Mesendoderm (in vitro differentiated cells): ENCODE measurements around the gene FZD4.

Experiments used
- DNase-seq: peaks from one replicate; pipeline ENCODE4 v3.0.0; 2013
- H2AK5ac ChIP-seq: 2 replicates; pipeline ENCODE4 v1.6.1; 2013; ENCODE audit warnings: low read length, inconsistent platforms
- H2BK120ac ChIP-seq: 2 replicates; pipeline ENCODE4 v1.6.1; 2013; ENCODE audit warnings: low read depth, mild to moderate bottlenecking, low read length, moderate library complexity, mixed read lengths
- H2BK15ac ChIP-seq: replicated peaks from 2 replicates; pipeline ENCODE4 v1.6.1; 2013; ENCODE audit warnings: low read depth, mild to moderate bottlenecking, moderate library complexity
- H2BK5ac ChIP-seq: 2 replicates; pipeline ENCODE4 v1.6.1; 2013; ENCODE audit warnings: low read length, inconsistent platforms
- H3K18ac ChIP-seq: 2 replicates; pipeline ENCODE4 v1.6.1; 2013; ENCODE audit warnings: mild to moderate bottlenecking, low read length, mixed read lengths
- H3K23ac ChIP-seq: one replicate; pipeline ENCODE4 v1.6.1; 2013; ENCODE audit warnings: low read length
- H3K27ac ChIP-seq: 2 replicates; pipeline ENCODE4 v1.5.1; 2013; ENCODE audit warnings: low read depth, mild to moderate bottlenecking, inconsistent platforms, low read length, moderate library complexity
- H3K27me3 ChIP-seq: 2 replicates; pipeline ENCODE4 v1.6.1; 2013; ENCODE audit warnings: low read length, control low read depth, mild to moderate bottlenecking, inconsistent platforms; ENCODE audit not compliant: insufficient read depth, poor library complexity
- H3K36me3 ChIP-seq: 2 replicates; pipeline ENCODE4 v1.6.1; 2013; ENCODE audit warnings: low read length, inconsistent platforms; ENCODE audit not compliant: control insufficient read depth, insufficient read depth
- H3K4ac ChIP-seq: one replicate; pipeline ENCODE4 v1.6.1; 2013; ENCODE audit warnings: low read depth, mild to moderate bottlenecking, low read length, moderate library complexity
- H3K4me1 ChIP-seq: 2 replicates; pipeline ENCODE4 v1.6.1; 2013; ENCODE audit warnings: low read depth, low read length, inconsistent platforms; ENCODE audit not compliant: control insufficient read depth
- H3K4me2 ChIP-seq: 2 replicates; pipeline ENCODE4 v1.6.1; 2013; ENCODE audit warnings: low read length
- H3K4me3 ChIP-seq: 2 replicates; pipeline ENCODE4 v1.5.1; 2013; ENCODE audit warnings: mild to moderate bottlenecking, low read length
- H3K56ac ChIP-seq: one replicate; pipeline ENCODE4 v1.6.1; 2013; ENCODE audit warnings: low read length
- H3K79me1 ChIP-seq: 2 replicates; pipeline ENCODE4 v1.6.1; 2013; ENCODE audit warnings: low read length, inconsistent platforms
- H3K79me2 ChIP-seq: 2 replicates; pipeline ENCODE4 v1.6.1; 2013; ENCODE audit warnings: mild to moderate bottlenecking, low read length; ENCODE audit not compliant: control insufficient read depth, insufficient read depth
- H3K9ac ChIP-seq: 2 replicates; pipeline ENCODE4 v1.6.1; 2013; ENCODE audit warnings: low read length, inconsistent platforms
- H4K5ac ChIP-seq: one replicate; pipeline ENCODE4 v1.6.1; 2013; ENCODE audit warnings: low read length
- H4K8ac ChIP-seq: one replicate; pipeline ENCODE4 v1.6.1; 2013; ENCODE audit warnings: low read depth, mild to moderate bottlenecking, control low read depth, low read length, moderate library complexity
- WGBS: extraction: QIAGEN DNeasy Blood & Tissue Kit; methylation state at CpG from one replicate; pipeline ENCODE4 v1.1.7; 2013; ENCODE audit warnings: low lambda C conversion rate, missing lambda C conversion rate; ENCODE audit not compliant: insufficient coverage; ENCODE audit errors: extremely low coverage; 5-methylcytosine and 5-hydroxymethylcytosine counted together

Gene FZD4

DNA sequence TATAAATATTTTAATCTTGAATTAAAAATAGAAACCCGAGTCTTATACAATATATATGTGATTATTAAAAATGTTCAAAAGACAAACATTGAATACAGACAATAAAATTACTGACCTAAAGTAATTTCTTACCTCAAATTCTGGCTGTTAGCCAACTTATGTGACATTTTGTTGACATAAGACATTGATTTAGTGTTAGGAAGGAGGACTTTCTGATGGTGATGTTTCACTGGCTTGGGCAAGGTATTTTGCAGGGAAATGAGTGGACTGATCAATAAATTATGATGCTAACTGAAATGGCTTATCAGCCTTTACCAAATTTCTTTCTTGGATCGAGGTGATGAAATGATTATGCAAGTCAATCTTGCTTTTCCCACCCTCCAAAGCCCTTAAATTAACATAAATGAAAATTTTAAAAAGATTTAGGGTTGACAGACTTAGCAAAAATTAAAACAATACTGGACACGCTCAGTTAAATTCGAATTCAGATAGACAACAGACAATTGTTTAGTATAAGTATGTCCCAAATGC, 33.2 kb upstream of the FZD4 start:
- H3K18ac ChIP-seq = no peak overlapping the region
- no CpG with 5 or more reads among the region's 4 CpGs for WGBS
- no peak overlapping the region for H3K4ac ChIP-seq

DNA sequence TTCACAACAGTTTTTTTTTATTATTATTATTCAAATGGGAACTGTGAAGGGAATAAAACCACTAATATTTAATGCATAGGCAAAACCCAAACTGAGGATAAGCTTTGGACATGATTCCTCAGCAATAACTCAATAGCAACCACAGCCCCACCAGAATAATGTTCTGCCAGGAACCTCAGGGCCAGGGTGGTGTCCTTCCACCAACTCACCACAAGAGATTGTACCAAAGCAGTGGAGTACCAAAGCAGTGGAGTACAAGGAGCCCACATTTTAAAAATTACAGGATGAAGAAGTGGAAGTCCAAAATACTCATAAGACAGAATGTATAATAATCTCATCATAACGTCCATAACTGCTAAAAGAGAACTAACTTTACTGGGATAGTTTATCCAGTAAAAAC, 32.5 kb upstream of the FZD4 start:
- no peaks in the 10 kb centered on the region for H3K27me3 ChIP-seq
- no peak for DNase-seq
- no peak overlapping the region for H3K4me2 ChIP-seq
- no peak overlapping the region for H3K9ac ChIP-seq
- no peak overlapping the region for H3K4ac ChIP-seq
- H3K4me3 ChIP-seq = no peak overlapping the region
- no peaks in the 10 kb centered on the region for H3K79me2 ChIP-seq
- H4K8ac ChIP-seq = no peak overlapping the region
- H3K79me1 ChIP-seq = no peaks in the 10 kb centered on the region
- no peak overlapping the region for H3K56ac ChIP-seq
- no peak overlapping the region for H3K27ac ChIP-seq
- H3K36me3 ChIP-seq = no peaks in the 10 kb centered on the region
- H2BK120ac ChIP-seq = no peak overlapping the region
- no peak overlapping the region for H2AK5ac ChIP-seq
- no peak overlapping the region for H4K5ac ChIP-seq
- H2BK5ac ChIP-seq = no peak overlapping the region
- H3K18ac ChIP-seq = no peak overlapping the region
- H3K23ac ChIP-seq = no peak overlapping the region
- peaks cover 6% of the 10 kb centered on the region for H3K4me1 ChIP-seq
- no peak overlapping the region for H2BK15ac ChIP-seq
- WGBS = no CpG with 5 or more reads among the region's 1 CpG

More for the DNA sequence above, 33.2 kb upstream of the FZD4 start:
- no peak overlapping the region for H2BK15ac ChIP-seq
- no peak overlapping the region for H3K4me2 ChIP-seq
- H3K27ac ChIP-seq = no peak overlapping the region
- no peaks in the 10 kb centered on the region for H3K27me3 ChIP-seq
- peaks cover 8% of the 10 kb centered on the region for H3K4me1 ChIP-seq
- H3K56ac ChIP-seq = no peak overlapping the region
- no peak for DNase-seq
- H3K79me2 ChIP-seq = no peaks in the 10 kb centered on the region
- H4K8ac ChIP-seq = no peak overlapping the region
- no peaks in the 10 kb centered on the region for H3K36me3 ChIP-seq
- no peak overlapping the region for H4K5ac ChIP-seq
- no peak overlapping the region for H2BK5ac ChIP-seq
- no peak overlapping the region for H3K4me3 ChIP-seq
- no peak overlapping the region for H2AK5ac ChIP-seq
- H3K23ac ChIP-seq = no peak overlapping the region
- H2BK120ac ChIP-seq = no peak overlapping the region
- H3K79me1 ChIP-seq = no peaks in the 10 kb centered on the region
- H3K9ac ChIP-seq = no peak overlapping the region

DNA sequence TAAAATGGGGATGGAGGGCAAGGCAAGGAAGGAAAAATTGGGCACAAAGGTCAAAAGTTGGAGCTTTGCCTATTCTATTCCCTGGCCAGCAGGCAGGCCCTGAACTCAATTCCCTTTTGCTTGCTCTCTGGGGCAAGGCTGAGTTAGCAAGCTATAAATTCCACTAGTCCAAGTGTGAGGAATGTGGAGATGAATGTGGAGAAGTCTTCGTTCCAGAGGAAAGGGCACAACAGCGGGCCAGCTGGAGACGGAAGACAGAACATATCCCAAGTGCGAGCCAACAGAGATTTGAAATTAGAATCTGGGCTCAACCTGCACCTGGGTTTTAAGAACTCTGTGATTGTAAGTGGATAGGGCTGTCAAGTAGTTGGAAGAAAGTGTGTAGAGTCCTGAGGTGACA, 29.5 kb upstream of the FZD4 start:
- no peak overlapping the region for H3K4me3 ChIP-seq
- H3K56ac ChIP-seq = no peak overlapping the region
- H3K4me2 ChIP-seq = no peak overlapping the region
- no peak overlapping the region for H3K18ac ChIP-seq
- H2BK120ac ChIP-seq = no peak overlapping the region
- no peaks in the 10 kb centered on the region for H3K27me3 ChIP-seq
- DNase-seq = no peak
- H3K4me1 ChIP-seq = peaks cover 2% of the 10 kb centered on the region
- H3K4ac ChIP-seq = no peak overlapping the region
- no peak overlapping the region for H4K5ac ChIP-seq
- no peak overlapping the region for H3K23ac ChIP-seq
- no peak overlapping the region for H2AK5ac ChIP-seq
- no CpG with 5 or more reads among the region's 4 CpGs for WGBS
- no peaks in the 10 kb centered on the region for H3K79me1 ChIP-seq
- H2BK5ac ChIP-seq = no peak overlapping the region
- no peak overlapping the region for H3K9ac ChIP-seq
- H4K8ac ChIP-seq = no peak overlapping the region
- no peaks in the 10 kb centered on the region for H3K36me3 ChIP-seq
- H3K79me2 ChIP-seq = no peaks in the 10 kb centered on the region
- H3K27ac ChIP-seq = no peak overlapping the region
- no peak overlapping the region for H2BK15ac ChIP-seq

DNA sequence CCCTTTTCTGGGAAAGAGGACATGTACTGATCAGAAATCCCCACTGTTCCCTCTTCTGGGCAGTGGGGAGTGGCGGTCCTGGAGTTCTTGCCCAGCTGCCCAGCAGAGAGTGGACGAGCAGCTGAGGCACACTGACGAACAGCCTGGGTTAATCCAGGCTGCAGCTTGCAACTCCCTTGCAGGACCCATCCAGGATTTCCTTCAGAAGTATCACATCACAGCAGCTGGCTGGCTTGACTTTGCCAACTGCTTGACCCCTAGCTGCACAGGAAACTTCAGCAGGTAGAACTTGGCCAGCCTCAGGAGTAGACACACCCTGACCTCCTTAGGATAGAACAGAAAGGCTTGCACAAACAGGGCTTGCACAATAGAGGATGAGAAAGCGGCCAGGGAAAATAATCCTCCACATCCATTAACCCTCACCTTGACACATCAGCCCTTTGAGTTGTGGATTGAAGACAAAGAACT, 27.9 kb upstream of the FZD4 start:
- Histone ChIP-seq H3K4ac (no peak overlapping the region), H3K36me3 (no peaks in the 10 kb centered on the region), H3K27ac (no peak overlapping the region), H3K23ac (no peak overlapping the region), H3K4me3 (no peak overlapping the region), H3K18ac (no peak overlapping the region), H3K9ac (no peak overlapping the region), H3K79me2 (no peaks in the 10 kb centered on the region), H3K79me1 (no peaks in the 10 kb centered on the region), H2BK15ac (no peak overlapping the region), H2BK120ac (no peak overlapping the region), H2BK5ac (no peak overlapping the region), H3K56ac (no peak overlapping the region), H3K4me2 (no peak overlapping the region), H4K8ac (no peak overlapping the region), H3K4me1 (no peaks in the 10 kb centered on the region), H3K27me3 (no peaks in the 10 kb centered on the region), H4K5ac (no peak overlapping the region), H2AK5ac (no peak overlapping the region)
- DNase-seq = no peak
- WGBS = no CpG with 5 or more reads among the region's 4 CpGs

DNA sequence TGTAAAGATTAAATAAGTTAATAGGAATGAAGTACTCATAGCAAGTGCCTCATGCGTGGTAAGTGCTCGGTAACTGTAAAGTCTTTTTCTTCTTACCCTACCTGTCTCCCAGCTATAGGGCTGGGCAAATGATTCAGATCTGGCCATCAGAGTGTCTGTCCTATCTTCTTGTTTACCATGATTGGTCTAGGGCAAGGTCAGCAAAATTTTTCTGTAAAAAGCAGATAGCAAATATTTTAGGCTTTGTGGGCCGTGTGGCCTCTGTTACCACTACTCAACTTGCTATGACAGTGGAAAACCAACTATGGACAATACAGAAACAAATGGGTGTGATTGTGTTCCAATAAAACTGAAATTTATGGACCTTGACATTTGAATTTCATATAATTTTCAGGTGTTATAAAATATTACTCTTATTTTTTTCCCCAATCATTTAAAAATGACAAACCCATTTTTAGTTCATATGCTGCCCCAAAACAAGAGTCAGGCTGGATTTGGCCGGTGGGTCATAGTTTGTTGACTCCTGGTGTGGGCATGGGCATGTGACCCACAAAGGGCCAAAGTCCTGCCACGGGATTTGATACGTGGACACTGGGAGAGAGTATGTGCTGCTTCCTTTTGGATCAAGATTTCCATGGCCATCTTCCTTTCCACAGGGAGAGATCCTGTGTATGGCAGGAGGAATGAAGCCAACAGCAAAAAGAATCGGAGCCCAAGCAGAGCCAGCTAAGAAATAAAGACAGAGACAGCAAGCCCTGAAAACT, 26.8 kb upstream of the FZD4 start:
- Histone ChIP-seq H3K4ac (no peak overlapping the region), H3K56ac (no peak overlapping the region), H3K9ac (no peak overlapping the region), H3K79me2 (no peaks in the 10 kb centered on the region), H3K23ac (no peak overlapping the region), H3K36me3 (no peaks in the 10 kb centered on the region), H4K8ac (no peak overlapping the region), H2BK15ac (no peak overlapping the region), H2BK120ac (no peak overlapping the region), H3K4me1 (no peaks in the 10 kb centered on the region), H3K79me1 (no peaks in the 10 kb centered on the region), H4K5ac (no peak overlapping the region), H3K18ac (no peak overlapping the region), H3K27me3 (no peaks in the 10 kb centered on the region), H2BK5ac (no peak overlapping the region), H3K4me3 (no peak overlapping the region), H3K4me2 (no peak overlapping the region), H3K27ac (no peak overlapping the region), H2AK5ac (no peak overlapping the region)
- DNase-seq = no peak
- no CpG with 5 or more reads among the region's 7 CpGs for WGBS
